ENCODE measurements around the gene TP73. TPM values are rescaled to one million over a fixed set of nuclear protein-coding genes. Genes with fewer than 3 reads are reported as not detected.

Gene TP73
- total RNA-seq, 1 donor from 2014 or later: 13.0 TPM

DNA sequence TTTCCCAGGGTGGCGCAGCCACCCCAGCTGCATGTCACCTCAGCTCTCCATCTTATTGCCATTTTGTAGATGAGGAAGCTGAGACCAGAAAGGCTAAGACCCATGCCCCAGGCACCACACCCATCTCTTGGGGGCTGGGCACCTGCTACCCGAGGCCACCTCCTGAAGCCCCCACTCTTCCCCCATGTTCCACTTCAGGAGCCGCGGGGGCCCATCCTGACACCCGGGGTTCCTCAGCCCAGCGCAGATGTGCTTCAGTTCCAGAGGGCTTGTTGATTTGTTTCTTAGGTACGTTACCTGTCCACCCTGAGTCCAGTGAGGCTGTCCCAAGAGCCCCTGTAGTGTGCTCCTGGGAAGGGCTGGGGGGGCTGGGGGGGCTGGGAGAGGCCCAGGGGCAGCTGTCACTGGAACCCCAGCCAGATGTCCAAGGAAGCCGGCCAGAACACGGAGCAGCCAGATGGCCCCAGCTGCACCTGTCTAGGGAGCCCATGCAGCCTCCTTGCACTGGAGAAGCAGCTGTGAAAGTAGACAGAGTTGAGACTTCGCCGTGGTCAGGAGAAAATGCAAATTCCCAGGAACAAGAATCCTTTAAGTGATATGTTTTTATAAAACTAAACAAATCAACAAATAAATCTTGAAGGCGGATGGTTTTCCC is 82.8 kb downstream of the TP73 start:
- Mint-ChIP-seq H3K4me1 (ENCODE audit: low read depth, unreplicated experiment) (peaks cover 32% of the 10 kb centered on the region), H3K27me3 (ENCODE audit: unreplicated experiment) (peaks cover 13% of the 10 kb centered on the region), H3K36me3 (ENCODE audit: unreplicated experiment) (no peaks in the 10 kb centered on the region), H3K9me3 (ENCODE audit: unreplicated experiment) (peaks cover 7% of the 10 kb centered on the region), H3K27ac (ENCODE audit: unreplicated experiment) (peak overlapping the region; percentile 86), H3K4me3 (ENCODE audit: unreplicated experiment) (peak overlapping the region; percentile 25)
- DNase-seq: peak; percentile 60
- TF ChIP-seq, protein P1, sequence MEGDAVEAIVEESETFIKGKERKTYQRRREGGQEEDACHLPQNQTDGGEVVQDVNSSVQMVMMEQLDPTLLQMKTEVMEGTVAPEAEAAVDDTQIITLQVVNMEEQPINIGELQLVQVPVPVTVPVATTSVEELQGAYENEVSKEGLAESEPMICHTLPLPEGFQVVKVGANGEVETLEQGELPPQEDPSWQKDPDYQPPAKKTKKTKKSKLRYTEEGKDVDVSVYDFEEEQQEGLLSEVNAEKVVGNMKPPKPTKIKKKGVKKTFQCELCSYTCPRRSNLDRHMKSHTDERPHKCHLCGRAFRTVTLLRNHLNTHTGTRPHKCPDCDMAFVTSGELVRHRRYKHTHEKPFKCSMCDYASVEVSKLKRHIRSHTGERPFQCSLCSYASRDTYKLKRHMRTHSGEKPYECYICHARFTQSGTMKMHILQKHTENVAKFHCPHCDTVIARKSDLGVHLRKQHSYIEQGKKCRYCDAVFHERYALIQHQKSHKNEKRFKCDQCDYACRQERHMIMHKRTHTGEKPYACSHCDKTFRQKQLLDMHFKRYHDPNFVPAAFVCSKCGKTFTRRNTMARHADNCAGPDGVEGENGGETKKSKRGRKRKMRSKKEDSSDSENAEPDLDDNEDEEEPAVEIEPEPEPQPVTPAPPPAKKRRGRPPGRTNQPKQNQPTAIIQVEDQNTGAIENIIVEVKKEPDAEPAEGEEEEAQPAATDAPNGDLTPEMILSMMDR (IDR thresholded peaks at IDR 0.05; ENCODE audit: partially characterized antibody, unreplicated experiment): no peak

DNA sequence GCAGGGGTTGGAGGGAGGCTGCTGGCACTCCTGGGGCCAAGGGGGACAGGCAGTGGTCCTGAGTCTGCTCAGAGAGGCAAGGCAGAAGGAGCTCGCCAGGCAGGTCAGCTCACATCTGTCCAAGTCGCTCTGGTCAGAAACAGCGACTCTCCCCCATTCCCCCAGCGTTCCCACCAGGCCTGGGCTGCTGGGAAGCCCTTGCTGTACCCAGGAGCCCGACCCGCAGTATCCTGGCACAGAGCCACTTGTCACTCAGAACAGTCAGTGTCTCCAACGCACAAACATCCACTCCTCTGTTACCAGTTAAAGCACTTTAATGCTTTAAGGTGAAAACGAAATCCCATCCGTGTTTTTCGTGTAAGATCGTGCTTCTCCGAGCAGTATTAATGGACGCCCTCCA is 83.4 kb downstream of the TP73 start:
- H3K4me3 Mint-ChIP-seq (ENCODE audit: unreplicated experiment): peak overlapping the region; percentile 25
- peaks cover 32% of the 10 kb centered on the region for H3K4me1 Mint-ChIP-seq (ENCODE audit: low read depth, unreplicated experiment)
- peaks cover 13% of the 10 kb centered on the region for H3K27me3 Mint-ChIP-seq (ENCODE audit: unreplicated experiment)
- H3K9me3 Mint-ChIP-seq (ENCODE audit: unreplicated experiment): peaks cover 7% of the 10 kb centered on the region
- TF ChIP-seq, protein P1 (IDR thresholded peaks at IDR 0.05; ENCODE audit: partially characterized antibody, unreplicated experiment): no peak
- H3K27ac Mint-ChIP-seq (ENCODE audit: unreplicated experiment): peak overlapping the region; percentile 86
- no peak for DNase-seq
- H3K36me3 Mint-ChIP-seq (ENCODE audit: unreplicated experiment): no peaks in the 10 kb centered on the region

DNA sequence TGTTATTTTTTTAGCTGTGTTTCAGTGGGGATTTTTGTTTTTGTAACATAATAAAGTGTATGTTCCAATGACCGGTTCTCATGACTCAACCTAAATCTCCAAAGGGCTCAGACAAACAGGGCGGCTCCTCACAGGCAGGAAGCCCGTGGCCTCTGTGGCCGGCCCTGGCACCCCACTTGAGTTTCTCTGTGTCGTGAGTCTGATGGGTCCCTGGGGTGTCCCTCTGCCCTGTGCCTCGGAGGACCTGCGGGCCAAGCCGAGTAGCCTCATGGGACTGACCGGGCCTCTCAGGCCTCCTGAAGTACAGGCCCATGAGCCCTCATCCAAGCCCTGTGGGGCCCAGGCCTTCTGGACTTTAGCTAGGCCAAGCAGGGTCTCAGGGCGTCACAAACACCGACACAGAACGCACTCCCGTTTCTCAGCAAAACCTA is 83.8 kb downstream of the TP73 start:
- peaks cover 6% of the 10 kb centered on the region for H3K9me3 Mint-ChIP-seq (ENCODE audit: unreplicated experiment)
- H3K36me3 Mint-ChIP-seq (ENCODE audit: unreplicated experiment): no peaks in the 10 kb centered on the region
- peaks cover 28% of the 10 kb centered on the region for H3K4me1 Mint-ChIP-seq (ENCODE audit: low read depth, unreplicated experiment)
- peaks cover 13% of the 10 kb centered on the region for H3K27me3 Mint-ChIP-seq (ENCODE audit: unreplicated experiment)
- no peak for DNase-seq
- peak overlapping the region; percentile 7 for H3K4me3 Mint-ChIP-seq (ENCODE audit: unreplicated experiment)
- H3K27ac Mint-ChIP-seq (ENCODE audit: unreplicated experiment): peak overlapping the region; percentile 86
- TF ChIP-seq, protein P1 (IDR thresholded peaks at IDR 0.05; ENCODE audit: partially characterized antibody, unreplicated experiment): no peak

DNA sequence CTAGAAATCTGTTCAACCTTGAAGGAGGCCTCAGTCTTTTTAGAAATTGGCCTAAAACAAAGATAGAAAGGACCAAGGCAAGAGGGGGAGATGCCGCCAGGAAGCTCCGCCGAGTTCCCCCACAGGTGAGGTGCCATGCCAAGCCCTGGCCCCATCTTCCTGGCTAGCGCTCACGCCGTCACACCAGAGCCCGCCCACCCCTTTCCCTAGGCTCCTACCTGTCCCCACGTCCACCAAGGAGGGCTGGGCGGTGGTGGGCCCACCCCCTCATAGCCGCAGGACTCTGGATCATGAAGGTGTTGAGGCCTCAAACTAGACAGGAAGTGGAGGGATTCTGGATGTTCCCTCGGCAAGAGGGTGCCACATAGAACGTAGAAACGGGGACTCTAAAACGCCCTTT is 84.4 kb downstream of the TP73 start:
- H3K4me3 Mint-ChIP-seq (ENCODE audit: unreplicated experiment): no peak overlapping the region
- TF ChIP-seq, protein P1 (IDR thresholded peaks at IDR 0.05; ENCODE audit: partially characterized antibody, unreplicated experiment): no peak
- no peak overlapping the region for H3K27ac Mint-ChIP-seq (ENCODE audit: unreplicated experiment)
- H3K36me3 Mint-ChIP-seq (ENCODE audit: unreplicated experiment): no peaks in the 10 kb centered on the region
- no peak for DNase-seq
- H3K4me1 Mint-ChIP-seq (ENCODE audit: low read depth, unreplicated experiment): peaks cover 25% of the 10 kb centered on the region
- H3K9me3 Mint-ChIP-seq (ENCODE audit: unreplicated experiment): peaks cover 7% of the 10 kb centered on the region
- peaks cover 11% of the 10 kb centered on the region for H3K27me3 Mint-ChIP-seq (ENCODE audit: unreplicated experiment)

DNA sequence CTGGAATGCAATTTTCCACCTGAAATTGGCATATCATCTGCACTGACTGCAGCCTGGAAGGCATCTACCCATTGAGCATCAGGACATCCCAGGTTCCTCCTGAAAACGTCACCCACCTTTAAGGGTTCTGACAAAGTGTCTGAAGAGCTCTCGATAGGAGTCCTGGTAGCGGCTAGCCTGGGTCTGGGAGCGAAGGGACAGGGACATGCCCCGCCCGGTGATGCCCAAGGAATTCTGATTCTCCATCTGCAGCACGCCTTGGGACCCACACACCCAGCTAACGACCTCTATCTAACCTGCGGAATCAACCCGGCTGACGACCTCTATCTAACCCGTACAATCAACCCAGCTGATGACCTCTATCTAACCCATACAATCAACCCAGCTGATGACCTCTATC is 86.6 kb downstream of the TP73 start:
- Mint-ChIP-seq H3K36me3 (ENCODE audit: unreplicated experiment) (no peaks in the 10 kb centered on the region), H3K4me1 (ENCODE audit: low read depth, unreplicated experiment) (peaks cover 16% of the 10 kb centered on the region), H3K4me3 (ENCODE audit: unreplicated experiment) (no peak overlapping the region), H3K27ac (ENCODE audit: unreplicated experiment) (no peak overlapping the region), H3K27me3 (ENCODE audit: unreplicated experiment) (peaks cover 8% of the 10 kb centered on the region), H3K9me3 (ENCODE audit: unreplicated experiment) (peaks cover 9% of the 10 kb centered on the region)
- DNase-seq: no peak
- TF ChIP-seq, protein P1 (IDR thresholded peaks at IDR 0.05; ENCODE audit: partially characterized antibody, unreplicated experiment): no peak

Data from glutamatergic neuron (in vitro differentiated cells).